ENCODE data around the gene ID3. TPM values are rescaled to one million over a fixed set of nuclear protein-coding genes. Genes with fewer than 3 reads are reported as not detected.

Gene ID3
- polyA plus RNA-seq, 1 experiment = 15.3 TPM

- ChIA-PET POLR2A (interaction anchor here (0.7 to 1.0 kb wide), 2 partner anchors 11 to 42 kb away, joined by 3 to 11 read pairs; no protein-coding TSS in a partner anchor), CTCF (interaction anchor here (0.6 to 12.9 kb wide), 37 partner anchors 9 to 564 kb away, joined by 3 to 482 read pairs (median 4); partner anchors contain the start of genes E2F2, HNRNPR, ID3 and RPL11)
- TF ChIP-seq, protein P1, sequence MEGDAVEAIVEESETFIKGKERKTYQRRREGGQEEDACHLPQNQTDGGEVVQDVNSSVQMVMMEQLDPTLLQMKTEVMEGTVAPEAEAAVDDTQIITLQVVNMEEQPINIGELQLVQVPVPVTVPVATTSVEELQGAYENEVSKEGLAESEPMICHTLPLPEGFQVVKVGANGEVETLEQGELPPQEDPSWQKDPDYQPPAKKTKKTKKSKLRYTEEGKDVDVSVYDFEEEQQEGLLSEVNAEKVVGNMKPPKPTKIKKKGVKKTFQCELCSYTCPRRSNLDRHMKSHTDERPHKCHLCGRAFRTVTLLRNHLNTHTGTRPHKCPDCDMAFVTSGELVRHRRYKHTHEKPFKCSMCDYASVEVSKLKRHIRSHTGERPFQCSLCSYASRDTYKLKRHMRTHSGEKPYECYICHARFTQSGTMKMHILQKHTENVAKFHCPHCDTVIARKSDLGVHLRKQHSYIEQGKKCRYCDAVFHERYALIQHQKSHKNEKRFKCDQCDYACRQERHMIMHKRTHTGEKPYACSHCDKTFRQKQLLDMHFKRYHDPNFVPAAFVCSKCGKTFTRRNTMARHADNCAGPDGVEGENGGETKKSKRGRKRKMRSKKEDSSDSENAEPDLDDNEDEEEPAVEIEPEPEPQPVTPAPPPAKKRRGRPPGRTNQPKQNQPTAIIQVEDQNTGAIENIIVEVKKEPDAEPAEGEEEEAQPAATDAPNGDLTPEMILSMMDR (IDR thresholded peaks at IDR 0.05; ENCODE audit: low read depth, low read length) = peak; percentile 96
- Histone ChIP-seq H3K27ac (ENCODE audit: low read depth, low read length) (no peak overlapping the region), H3K4me3 (ENCODE audit: low read depth, low read length) (no peak overlapping the region), H3K9me3 (ENCODE audit: control insufficient read depth, insufficient read depth, low read length) (no peaks in the 10 kb centered on the region), H3K27me3 (ENCODE audit: control insufficient read depth, insufficient read depth, low read length) (no peaks in the 10 kb centered on the region)
- peak; percentile 70 for DNase-seq (ENCODE audit: low read depth, low spot score)
These were observed 19.5 kb downstream of the ID3 start for GRCh38 chr1:23539698-23540266.

DNA sequence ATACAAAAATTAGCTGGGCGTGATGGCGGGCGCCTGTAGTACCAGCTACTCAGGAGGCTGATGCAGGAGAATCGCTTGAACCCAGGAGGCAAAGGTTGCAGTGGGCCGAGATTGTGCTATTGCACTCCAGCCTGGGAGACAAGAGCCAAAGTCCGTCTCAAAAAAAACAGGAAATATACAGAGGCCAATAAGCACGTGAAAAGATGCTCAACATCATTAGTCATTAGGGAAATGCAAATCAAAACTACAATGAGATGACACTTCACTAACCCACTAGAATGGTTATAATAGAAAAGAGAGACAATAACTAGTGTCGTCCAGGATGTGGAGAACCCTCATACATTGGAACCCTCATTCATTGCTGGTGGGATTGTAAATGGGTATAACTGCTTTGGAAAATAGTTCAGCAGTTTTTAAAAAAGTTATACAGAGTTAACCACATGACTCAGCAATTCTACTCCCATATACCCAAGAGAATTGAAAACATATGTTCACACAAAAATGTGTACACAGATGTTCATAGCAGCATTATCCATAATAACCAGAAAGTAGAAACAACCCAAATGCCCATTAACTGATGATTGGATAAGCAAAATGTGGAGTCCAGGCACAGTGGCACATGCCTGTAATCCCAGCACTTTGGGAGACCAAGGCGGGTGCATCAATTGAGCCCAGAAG lies 21.9 kb downstream of the ID3 start:
- H3K27ac ChIP-seq (ENCODE audit: low read depth, low read length) = peak overlapping the region; percentile 31
- TF ChIP-seq, protein P1 (IDR thresholded peaks at IDR 0.05; ENCODE audit: low read depth, low read length) = no peak

DNA sequence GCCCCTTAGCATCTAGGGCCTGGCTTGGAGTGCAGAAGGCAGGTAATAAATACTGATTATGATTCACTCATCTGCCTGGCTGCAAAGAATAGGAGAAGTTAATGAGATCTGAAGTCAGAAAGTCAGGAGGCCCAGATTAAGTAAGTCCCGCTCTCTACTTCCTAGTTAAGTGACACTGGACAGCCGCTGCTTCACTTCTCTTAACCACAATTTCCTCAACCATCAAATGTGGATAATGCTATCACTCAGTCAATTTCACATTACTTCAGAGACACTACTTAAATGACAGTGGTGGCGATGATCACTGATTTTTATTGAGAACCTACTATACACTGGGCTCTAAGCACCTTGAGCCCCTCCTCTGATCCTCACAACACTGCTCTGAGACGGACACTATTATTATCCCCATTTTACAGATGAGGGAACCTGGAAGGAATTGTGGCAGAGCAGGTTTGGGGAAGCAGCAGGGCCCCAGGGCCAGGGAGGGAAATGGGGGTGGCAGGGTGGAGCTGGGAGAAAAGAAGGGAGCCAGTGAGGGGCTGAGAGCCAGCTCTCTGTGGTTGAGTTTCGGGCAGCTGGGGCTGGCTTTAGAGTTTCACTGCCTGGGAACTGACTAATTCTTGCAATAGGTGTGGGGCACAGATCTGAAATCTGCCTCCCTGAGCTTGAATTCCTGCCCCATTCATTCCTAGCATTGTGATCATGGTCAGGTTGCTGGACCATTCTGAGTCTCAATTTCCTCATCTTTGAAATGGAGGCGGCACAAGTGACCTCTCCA lies 25.9 kb downstream of the ID3 start:
- DNase-seq (ENCODE audit: low read depth, low spot score) = no peak
- H3K9me3 ChIP-seq (ENCODE audit: control insufficient read depth, insufficient read depth, low read length) = no peaks in the 10 kb centered on the region
- H3K4me3 ChIP-seq (ENCODE audit: low read depth, low read length) = no peak overlapping the region
- H3K27ac ChIP-seq (ENCODE audit: low read depth, low read length) = no peak overlapping the region
- no peaks in the 10 kb centered on the region for H3K27me3 ChIP-seq (ENCODE audit: control insufficient read depth, insufficient read depth, low read length)
- ChIA-PET POLR2A (no interaction called here), CTCF (no interaction called here)
- TF ChIP-seq, protein P1 (IDR thresholded peaks at IDR 0.05; ENCODE audit: low read depth, low read length) = no peak

More for the DNA sequence above, 21.9 kb downstream of the ID3 start:
- Histone ChIP-seq H3K4me3 (ENCODE audit: low read depth, low read length) (no peak overlapping the region), H3K9me3 (ENCODE audit: control insufficient read depth, insufficient read depth, low read length) (no peaks in the 10 kb centered on the region), H3K27me3 (ENCODE audit: control insufficient read depth, insufficient read depth, low read length) (no peaks in the 10 kb centered on the region)
- ChIA-PET CTCF (interaction anchor here (1.0 to 5.9 kb wide), 2 partner anchors 9 to 40 kb away, joined by 4 to 142 read pairs; no protein-coding TSS in a partner anchor), POLR2A (interaction anchor here (0.7 kb wide), 1 partner anchor 193 kb away, joined by 3 read pairs; no protein-coding TSS in a partner anchor)
- no peak for DNase-seq (ENCODE audit: low read depth, low spot score)

DNA sequence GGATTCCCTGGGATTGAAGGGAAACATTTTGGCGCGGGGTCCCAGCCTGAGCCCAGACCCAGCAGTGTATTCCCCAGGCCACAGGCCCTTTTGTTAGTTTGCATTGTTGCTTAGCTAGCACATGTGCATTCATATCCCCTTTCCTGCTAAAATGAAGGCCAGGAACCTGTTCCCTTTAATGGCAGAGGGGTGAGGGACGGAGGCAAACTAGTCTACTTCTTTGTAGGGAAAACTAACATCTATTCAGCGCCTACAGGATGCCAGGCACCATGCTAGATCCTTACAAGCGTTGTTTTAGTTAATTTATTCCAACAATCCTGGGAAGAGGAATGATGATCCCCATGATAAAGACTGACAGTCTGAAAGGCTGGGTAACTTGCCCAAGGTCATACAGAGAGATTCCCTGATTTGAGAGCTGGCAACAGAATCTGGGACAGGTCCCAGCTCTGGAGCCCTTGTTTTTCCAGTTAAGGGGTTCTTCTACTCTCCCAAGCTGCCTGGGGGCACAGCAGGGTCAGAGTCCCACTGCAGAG lies 27.7 kb downstream of the ID3 start:
- H3K27ac ChIP-seq (ENCODE audit: low read depth, low read length) = peak overlapping the region; percentile 21
- H3K9me3 ChIP-seq (ENCODE audit: control insufficient read depth, insufficient read depth, low read length) = no peaks in the 10 kb centered on the region
- no peak for DNase-seq (ENCODE audit: low read depth, low spot score)
- no peaks in the 10 kb centered on the region for H3K27me3 ChIP-seq (ENCODE audit: control insufficient read depth, insufficient read depth, low read length)
- TF ChIP-seq, protein P1 (IDR thresholded peaks at IDR 0.05; ENCODE audit: low read depth, low read length) = no peak
- ChIA-PET CTCF (interaction anchor here (0.7 to 2.0 kb wide), 5 partner anchors 8 to 223 kb away, joined by 3 to 13 read pairs (median 7); no protein-coding TSS in a partner anchor), POLR2A (interaction anchor here (0.7 to 0.9 kb wide), 3 partner anchors 24 to 187 kb away, joined by 4 to 8 read pairs (median 6); partner anchors contain the start of gene HNRNPR)
- peak overlapping the region; percentile 49 for H3K4me3 ChIP-seq (ENCODE audit: low read depth, low read length)

Measured in AG04450 (cell line).